ENCODE measurements around the gene PSKH1. TPM values are rescaled to one million over a fixed set of nuclear protein-coding genes. Genes with fewer than 3 reads are reported as not detected.

Gene PSKH1
- total RNA-seq, 1 donor from 2014 or later, result 24.1 TPM

DNA sequence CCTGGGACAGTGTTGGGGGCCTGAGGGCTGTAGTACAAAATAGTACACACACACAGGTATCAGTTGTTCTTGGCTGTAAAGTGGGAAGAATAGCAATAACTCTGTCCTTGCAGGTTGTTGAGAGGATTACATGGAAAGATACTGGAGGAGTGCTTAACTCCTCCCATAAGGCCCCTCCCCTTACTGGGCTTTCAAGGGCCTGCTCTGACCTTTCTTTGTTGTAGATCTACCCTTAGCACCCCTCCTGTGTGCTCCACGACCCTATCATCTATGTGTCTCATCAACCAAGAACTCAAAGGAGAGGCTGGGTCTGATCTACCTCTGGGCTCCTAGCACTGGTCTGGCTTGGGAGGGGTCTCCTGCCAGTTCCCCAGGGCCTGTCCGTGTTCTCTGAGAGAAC is 28.5 kb upstream of the PSKH1 start:
- intact Hi-C loops (cut with micrococcal nuclease), result no loop called here

DNA sequence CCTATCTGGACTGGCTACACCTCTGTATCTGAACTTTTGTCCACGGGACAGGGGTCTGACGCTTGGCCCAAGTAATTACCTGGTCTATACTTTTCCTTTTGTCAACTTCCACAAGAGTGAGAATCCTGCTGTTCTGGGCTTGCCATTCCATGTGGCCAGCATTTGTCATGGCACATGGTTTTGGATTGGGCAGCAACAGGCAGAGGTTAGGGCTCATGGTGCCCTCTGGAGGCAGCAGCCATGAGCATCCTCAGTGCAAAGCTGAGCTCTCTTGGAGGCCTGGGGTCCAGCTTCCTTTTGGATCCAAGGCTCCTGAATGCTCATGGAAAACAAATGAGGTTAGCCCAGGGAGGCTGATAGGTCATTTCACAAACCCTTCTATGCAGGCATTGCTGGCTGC is 27.7 kb upstream of the PSKH1 start:
- intact Hi-C loops (cut with micrococcal nuclease), result loop anchor here (1.0 kb wide), 2 partner anchors 49 to 193 kb away; no protein-coding TSS in a partner anchor

DNA sequence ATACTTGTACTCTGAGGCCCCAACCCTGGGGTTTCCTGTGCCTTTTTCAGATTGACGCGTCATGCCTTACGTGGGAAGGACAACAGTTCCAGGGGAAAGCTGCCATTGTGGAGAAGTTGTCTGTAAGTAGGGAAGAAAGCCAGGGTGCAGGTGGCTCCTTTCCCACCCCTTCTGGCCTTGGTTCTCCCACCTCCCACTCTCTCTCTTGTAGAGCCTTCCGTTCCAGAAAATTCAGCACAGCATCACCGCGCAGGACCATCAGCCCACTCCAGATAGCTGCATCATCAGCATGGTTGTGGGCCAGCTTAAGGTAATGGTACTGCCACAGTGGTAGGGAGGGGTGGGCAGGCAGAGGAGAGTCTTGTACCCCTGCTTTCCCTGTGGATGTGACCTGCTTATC is 24.8 kb upstream of the PSKH1 start:
- intact Hi-C loops (cut with micrococcal nuclease), result no loop called here

DNA sequence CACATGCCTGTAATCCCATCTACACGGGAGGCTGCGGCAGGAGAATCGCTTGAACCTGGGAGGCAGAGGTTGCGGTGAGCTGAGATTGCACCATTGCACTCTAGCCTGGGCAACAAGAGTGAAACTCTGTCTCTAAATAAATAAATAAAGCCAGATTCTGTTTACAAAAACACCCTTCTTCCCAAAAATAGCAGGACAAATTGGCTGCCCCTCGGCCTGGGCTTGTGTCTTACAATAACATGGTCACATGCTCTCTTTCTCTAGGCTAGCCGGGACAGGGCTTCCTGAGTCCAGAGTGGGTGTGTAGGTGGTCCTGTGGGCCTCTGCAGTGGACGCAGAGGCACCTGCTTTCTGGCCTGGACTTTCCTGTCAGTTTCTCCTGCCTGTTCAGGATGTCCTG is 23.4 kb upstream of the PSKH1 start:
- intact Hi-C loops (cut with micrococcal nuclease), result loop anchor here (5.0 kb wide), 2 partner anchors 193 to 368 kb away; partner anchors contain the start of gene ESRP2

DNA sequence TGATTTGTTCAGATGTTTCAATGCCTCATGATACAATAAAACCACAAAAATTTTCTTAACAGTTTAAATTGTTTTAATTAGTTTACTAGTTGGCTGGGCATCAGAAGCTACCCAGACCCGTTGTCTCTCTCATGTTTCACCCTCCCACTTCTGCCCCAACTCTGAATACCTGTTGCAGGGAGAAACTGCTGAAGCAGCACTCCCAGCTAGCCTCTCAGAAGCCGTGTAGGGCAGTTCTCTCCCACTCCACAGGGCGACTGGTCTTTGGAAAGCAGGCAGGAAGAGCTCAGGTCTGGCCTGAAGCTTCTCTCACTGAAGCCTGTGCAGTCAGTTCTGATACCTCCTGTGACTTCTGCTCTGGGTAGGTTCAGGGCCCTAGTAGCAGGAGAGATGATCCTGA is 21.8 kb upstream of the PSKH1 start:
- intact Hi-C loops (cut with micrococcal nuclease), result loop anchor here (5.0 kb wide), 2 partner anchors 191 to 366 kb away; partner anchors contain the start of gene ESRP2

DNA sequence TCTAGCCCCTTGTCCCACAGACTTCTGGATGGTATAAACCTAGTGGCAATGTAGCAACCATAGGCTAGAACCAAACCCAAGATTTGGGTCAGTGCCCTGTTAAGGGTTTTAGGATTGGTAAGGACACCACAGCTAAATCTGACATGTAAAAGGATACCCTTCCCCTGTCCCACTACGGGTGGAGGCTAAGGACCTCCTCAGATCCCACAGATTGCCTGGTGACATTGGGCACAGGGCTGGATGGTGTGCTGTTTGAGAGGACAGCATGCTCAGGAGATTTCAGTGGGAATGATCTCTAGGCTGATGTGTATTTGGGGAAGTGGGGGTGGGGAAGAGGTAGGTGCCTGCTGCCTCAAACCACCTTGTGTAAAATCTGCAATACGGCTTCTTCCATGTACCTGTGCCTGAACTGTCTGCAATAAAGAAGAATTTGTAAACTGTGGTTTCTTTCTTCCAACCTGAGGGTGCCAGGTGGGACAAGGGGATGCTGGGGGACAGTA is 20.9 kb upstream of the PSKH1 start:
- intact Hi-C loops (cut with micrococcal nuclease), result loop anchor here (1.0 to 5.0 kb wide), 9 partner anchors 26 to 365 kb away; partner anchors contain the start of genes C16orf86, ENKD1, ESRP2 and NUTF2

DNA sequence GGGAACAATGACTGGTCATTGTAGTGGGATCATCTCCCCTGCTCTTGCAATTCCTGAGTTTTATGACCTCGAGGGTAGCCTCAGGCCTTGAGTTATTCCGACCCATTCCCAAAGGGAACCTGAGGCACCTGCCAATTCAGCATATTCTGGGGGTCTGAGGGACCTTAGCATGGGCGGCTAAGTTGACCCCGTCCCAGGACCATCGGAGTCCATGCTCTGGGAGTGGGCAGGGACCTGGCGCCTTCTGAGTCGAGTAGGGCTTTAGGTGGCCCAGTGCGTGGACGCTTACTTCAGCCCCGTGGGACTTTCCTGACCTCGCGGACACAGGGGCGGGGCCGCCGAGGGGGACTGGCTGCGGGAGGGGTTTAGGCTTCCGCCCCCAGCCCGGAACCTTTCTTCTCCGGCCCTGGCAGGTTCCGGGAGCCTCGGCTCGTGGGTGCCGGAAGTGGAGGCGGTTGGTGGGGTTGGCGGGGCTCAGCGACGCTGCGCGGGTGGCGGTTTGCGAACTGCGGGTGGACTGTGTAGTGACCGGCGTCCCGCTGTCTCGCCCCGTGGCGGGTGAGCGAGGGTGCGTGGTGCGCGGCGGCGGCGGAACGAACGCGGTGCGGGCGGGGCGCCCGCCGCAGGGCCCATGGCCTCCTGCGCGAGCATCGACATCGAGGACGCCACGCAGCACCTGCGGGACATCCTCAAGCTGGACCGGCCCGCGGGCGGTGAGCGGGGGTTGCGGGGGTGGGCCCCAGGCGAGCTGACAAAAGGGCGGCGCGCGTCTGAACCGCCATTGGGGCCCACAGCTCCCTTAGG is 20.2 kb upstream of the PSKH1 start, which contains the start of gene EDC4:
TSS of gene EDC4 (plus strand) at position 422 of the 804 bp plus-strand sequence. CDS start at position 632, 210 bp downstream.
- intact Hi-C loops (cut with micrococcal nuclease), result loop anchor here (1.0 to 5.0 kb wide), 11 partner anchors 20 to 364 kb away; partner anchors contain the start of genes C16orf86, ENKD1, ESRP2 and NUTF2

DNA sequence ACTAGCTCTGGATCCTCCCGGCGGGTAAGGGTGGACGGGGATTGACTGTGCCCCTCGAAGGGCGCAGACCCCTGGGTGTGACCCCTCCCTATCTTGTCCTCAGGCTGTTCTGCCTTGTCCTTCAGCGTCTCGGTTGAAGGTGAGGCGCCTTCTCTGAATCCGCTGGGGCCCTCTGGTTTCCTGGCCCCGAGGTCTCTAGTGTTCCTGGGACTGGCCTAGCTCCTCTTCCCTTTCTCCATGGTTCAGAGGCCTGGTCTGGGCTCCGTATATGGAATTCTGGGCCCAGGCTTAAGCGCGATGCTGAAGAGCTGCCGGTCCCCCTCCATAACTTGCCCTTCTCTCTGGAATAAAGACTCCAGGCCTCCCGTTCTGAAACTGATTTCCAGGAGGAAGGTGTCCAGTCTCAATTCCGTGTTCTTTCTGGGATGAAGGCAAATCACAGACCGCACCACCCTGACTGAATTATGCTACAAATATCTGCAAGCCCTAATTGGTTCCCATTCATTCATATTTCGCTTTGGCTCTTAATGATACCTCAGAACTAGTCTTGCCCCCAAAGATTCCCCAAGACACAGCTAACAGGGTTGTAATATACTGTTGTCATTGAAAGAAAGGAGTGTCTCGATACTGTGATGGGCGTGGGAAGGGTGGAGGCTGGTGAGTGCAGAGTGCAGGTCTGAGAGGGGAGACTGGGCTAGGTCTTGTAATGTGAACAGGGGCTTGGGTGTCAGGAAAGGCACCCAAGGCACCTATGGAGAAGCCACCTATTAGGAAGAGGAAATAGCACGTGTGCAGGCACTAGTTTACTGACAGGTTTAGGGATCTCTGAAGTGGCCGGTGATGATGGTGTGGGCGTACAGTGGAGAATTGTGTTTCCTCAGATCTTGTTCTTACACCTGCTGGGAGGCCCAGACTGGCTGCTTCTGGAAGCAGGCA is 19.4 kb upstream of the PSKH1 start:
- intact Hi-C loops (cut with micrococcal nuclease), result loop anchor here (1.0 to 5.0 kb wide), 7 partner anchors 20 to 364 kb away; partner anchors contain the start of genes C16orf86, ENKD1, ESRP2 and PSKH1

DNA sequence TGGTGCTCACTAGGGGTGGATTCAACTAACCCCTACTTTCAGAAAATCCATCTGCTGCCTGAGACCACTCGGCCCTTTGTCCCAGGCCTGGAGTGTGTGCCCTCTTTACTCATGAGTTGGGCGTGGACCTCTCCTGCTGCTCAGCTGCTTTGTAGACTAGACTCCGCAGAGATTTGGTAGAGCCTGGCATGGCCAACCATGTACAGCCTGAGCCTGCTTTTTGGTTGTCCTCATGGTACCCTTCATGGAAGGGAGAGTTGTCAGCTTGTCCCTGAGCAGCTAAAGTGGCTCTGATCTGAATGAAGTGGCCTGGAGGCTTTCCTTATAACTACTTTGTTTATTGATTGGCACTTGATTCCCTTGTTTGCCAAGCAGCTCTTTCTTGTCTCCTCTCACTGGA is 18.7 kb upstream of the PSKH1 start:
- intact Hi-C loops (cut with micrococcal nuclease), result loop anchor here (5.0 kb wide), 2 partner anchors 188 to 363 kb away; partner anchors contain the start of gene ESRP2

DNA sequence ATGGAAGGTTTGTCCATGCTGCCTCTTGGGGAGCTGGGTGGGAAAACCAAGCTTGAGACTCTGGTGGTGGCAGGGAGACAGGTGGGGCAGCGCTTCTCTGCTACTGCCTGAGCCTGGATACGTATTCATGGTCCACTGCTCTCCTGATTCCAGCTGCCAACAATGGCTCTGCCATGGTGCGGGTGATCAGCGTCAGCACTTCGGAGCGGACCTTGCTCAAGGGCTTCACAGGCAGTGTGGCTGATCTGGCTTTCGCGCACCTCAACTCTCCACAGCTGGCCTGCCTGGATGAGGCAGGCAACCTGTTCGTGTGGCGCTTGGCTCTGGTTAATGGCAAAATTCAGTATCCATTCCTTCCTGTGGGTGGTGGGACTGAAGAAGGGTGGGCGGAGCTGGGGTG is 16.0 kb upstream of the PSKH1 start:
- intact Hi-C loops (cut with micrococcal nuclease), result no loop called here

DNA sequence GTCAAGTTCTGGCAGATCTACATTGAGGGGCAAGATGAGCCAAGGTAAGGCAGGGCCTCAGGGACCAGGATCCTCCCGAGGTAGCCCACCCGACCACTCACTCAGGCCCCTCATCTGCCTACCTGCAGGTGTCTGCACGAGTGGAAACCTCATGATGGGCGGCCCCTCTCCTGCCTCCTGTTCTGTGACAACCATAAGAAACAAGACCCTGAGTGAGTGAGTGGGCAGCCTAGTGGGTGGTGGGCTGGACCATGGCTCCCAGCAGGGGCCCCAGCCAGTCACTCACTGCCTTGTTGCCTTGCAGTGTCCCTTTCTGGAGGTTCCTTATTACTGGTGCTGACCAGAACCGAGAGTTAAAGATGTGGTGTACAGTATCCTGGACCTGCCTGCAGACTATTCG is 14.8 kb upstream of the PSKH1 start:
- intact Hi-C loops (cut with micrococcal nuclease), result no loop called here

DNA sequence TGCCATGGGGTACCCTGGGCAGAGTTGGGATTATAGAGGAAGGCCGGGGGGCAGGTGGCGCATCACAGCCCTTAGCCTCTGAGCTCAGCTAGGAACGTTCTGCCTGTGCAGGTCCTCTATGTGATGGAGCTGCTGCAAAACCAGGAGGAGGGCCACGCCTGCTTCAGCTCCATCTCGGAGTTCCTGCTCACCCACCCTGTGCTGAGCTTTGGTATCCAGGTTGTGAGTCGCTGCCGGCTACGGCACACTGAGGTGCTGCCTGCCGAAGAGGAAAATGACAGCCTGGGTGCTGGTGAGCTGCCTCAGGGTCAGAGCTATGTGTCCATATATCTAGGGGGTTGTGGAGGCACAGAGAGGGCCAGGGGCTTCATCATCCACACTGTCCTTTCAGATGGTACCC is 14.2 kb upstream of the PSKH1 start:
- intact Hi-C loops (cut with micrococcal nuclease), result no loop called here

DNA sequence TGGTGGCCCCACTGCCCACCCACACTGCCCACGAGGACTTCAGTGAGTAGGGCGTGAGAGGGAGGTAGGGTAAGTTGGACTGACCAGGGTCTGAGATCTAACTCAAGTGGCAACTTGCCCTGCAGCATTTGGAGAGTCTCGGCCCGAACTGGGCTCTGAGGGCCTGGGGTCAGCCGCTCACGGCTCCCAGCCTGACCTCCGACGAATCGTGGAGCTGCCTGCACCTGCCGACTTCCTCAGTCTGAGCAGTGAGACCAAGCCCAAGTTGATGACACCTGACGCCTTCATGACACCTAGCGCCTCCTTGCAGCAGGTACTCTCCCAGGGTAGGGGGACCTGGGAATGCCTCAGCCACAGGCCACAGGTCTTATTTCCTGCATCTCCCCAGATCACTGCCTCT is 13.6 kb upstream of the PSKH1 start:
- intact Hi-C loops (cut with micrococcal nuclease), result no loop called here

DNA sequence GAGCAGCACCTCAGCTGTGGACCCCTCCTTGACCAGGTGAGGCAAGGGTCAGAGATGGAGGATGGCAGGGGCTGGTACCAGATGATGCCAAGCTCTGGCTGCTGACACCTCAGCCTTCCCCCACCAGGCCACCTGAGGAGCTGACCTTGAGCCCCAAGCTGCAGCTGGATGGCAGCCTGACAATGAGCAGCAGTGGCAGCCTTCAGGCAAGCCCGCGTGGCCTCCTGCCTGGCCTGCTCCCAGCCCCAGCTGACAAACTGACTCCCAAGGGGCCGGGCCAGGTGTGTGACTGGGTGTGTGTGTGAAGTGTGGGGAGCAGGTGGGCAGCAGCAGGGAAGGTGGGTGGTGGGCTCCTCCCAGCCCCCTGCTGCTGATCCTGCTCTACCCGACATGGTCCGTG is 13.1 kb upstream of the PSKH1 start:
- intact Hi-C loops (cut with micrococcal nuclease), result no loop called here

DNA sequence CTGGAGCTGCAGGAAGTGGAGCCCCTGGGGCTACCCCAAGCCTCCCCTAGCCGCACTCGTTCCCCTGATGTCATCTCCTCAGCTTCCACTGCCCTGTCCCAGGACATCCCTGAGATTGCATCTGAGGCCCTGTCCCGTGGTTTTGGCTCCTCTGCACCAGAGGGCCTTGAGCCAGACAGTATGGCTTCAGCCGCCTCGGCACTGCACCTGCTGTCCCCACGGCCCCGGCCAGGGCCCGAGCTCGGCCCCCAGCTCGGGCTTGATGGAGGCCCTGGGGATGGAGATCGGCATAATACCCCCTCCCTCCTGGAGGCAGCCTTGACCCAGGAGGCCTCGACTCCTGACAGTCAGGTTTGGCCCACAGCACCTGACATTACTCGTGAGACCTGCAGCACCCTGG is 12.5 kb upstream of the PSKH1 start:
- intact Hi-C loops (cut with micrococcal nuclease), result no loop called here

DNA sequence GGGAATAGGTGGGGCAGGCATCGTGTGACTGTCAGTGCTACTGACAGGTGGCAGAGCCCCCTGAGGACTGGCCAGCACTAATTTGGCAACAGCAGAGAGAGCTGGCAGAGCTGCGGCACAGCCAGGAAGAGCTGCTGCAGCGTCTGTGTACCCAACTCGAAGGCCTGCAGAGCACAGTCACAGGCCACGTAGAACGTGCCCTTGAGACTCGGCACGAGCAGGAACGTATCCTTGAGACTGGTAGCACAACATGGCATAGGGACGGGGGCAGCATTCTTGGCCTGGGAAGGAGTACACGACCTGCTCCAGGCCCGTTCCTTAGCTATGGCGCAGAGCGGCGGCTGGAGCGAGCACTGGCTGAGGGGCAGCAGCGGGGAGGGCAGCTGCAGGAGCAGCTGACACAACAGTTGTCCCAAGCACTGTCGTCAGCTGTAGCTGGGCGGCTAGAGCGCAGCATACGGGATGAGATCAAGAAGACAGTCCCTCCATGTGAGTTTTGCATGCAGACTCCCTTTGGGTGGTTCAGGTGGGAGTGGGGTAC is 11.4 kb upstream of the PSKH1 start:
- intact Hi-C loops (cut with micrococcal nuclease), result no loop called here

DNA sequence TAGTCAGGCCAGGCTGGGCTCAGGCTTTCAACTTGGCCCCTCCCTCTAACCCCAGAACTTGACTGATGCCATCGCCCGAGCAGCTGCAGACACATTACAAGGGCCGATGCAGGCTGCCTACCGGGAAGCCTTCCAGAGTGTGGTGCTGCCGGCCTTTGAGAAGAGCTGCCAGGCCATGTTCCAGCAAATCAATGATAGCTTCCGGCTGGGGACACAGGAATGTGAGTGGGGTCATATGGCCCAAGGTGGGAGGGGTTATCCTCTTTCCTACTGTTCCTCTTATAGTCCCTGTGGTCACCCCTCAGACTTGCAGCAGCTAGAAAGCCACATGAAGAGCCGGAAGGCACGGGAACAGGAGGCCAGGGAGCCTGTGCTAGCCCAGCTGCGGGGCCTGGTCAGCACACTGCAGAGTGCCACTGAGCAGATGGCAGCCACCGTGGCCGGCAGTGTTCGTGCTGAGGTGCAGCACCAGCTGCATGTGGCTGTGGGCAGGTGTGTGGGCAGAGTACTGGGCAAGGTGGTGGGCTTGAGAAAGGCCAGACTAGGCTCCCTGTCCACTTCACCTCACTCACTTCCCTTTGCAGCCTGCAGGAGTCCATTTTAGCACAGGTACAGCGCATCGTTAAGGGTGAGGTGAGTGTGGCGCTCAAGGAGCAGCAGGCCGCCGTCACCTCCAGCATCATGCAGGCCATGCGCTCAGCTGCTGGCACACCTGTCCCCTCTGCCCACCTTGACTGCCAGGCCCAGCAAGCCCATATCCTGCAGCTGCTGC is 10.5 kb upstream of the PSKH1 start:
- intact Hi-C loops (cut with micrococcal nuclease), result loop anchor here (1.0 kb wide), 5 partner anchors 11 to 347 kb away; partner anchors contain the start of gene PSKH1

DNA sequence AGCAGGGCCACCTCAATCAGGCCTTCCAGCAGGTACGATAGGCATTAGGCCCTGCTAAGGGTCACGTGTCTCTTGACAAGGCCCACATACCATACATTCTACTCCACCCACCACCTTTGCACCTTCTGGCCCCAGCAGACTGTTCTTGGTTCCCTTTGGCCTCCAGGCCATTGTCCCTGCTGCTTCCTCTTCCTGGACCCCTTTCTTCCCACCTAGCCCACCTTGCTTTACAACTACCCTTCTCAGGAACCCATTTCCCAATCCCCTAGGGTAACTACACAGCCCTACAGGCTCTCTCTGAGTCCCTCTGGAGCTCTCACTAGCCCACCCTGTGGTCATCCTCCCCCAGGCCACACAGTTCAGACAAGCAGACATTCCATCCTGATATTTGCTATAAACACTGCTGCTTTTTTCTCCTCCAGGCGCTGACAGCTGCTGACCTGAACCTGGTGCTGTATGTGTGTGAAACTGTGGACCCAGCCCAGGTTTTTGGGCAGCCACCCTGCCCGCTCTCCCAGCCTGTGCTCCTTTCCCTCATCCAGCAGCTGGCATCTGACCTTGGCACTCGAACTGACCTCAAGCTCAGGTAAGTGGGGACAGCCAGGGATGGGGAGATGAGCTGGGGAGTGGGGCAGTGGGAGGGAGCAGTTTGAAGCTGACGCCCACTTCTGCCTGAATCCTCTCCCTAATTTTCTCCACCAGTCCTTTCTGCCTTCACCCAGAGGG is 9.7 kb upstream of the PSKH1 start:
- intact Hi-C loops (cut with micrococcal nuclease), result loop anchor here (1.0 kb wide), 5 partner anchors 10 to 346 kb away; partner anchors contain the start of gene PSKH1

DNA sequence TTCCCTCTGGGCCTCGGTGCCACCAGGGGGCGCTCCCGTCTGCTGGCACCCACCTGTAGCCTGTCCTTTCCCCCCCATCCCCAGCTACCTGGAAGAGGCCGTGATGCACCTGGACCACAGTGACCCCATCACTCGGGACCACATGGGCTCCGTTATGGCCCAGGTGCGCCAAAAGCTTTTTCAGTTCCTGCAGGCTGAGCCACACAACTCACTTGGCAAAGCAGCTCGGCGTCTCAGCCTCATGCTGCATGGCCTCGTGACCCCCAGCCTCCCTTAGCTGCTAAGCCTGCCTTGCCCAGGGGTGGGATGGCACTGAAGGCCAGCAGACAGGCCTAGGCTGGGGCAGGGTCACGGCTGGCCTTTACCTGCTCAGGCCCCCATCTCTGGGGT is 9.2 kb upstream of the PSKH1 start:
- intact Hi-C loops (cut with micrococcal nuclease), result loop anchor here (1.0 kb wide), 5 partner anchors 9 to 345 kb away; partner anchors contain the start of gene PSKH1

Measured in T-helper 1 cell treated with Interleukin-12 subunit alpha and Interleukin-12 subunit beta and Interleukin-4 antibody, amounts not matched to agents 30 ng/mL and 1 ng/mL, for 36 hours (primary cell).